B cell (primary cell): ENCODE results near the gene NAPB. TPM values are rescaled to one million over a fixed set of nuclear protein-coding genes. Genes with fewer than 3 reads are reported as not detected.

ENCODE experiments used
- ATAC-seq: fragments of 200-7000 bp; cut with Tn5 transposase; one replicate; pipeline ENCODE4 v1.10.0; 2021; ENCODE audit warnings: low read depth, mild to moderate bottlenecking, moderate number of reproducible peaks, moderate library complexity
- CTCF ChIA-PET: fragments of 350-600 bp; sonication (Branson Sonifier 250); formaldehyde crosslinking; loops from one replicate; lab custom pipeline; 2021; ENCODE audit warnings: antibody characterized with exemption, inconsistent platforms; lab: Charles Lee
- POLR2A ChIA-PET: fragments of 350-600 bp; sonication (Branson Sonifier 250); formaldehyde crosslinking; loops from one replicate; lab custom pipeline; 2021; ENCODE audit warnings: antibody characterized with exemption; lab: Charles Lee
- DNase-seq: peaks from one replicate; pipeline ENCODE4 v3.0.0; 2013
- H2AFZ ChIP-seq: 2 replicates; pipeline ENCODE4 v1.6.1; 2012; ENCODE audit warnings: mild to moderate bottlenecking, low read depth, low read length; ENCODE audit not compliant: insufficient read depth, poor library complexity, severe bottlenecking
- H3K27ac ChIP-seq, 2 donors: 1 replicate in 1 of 2; 2 replicates in 1 of 2; pipeline ENCODE4 v1.5.1; 2012 to 2013; ENCODE audit warnings: low read length in 2 of 2, mild to moderate bottlenecking in 2 of 2, moderate library complexity in 1 of 2
- H3K27me3 ChIP-seq, 4 experiments: fragments of 200-600 bp in 1 of 4; sonication (generic) in 1 of 4; replicated peaks in 1 of 4; 1 replicate in 2 of 4; 2 replicates in 2 of 4; pipeline versions ENCODE4 v1.6.1 to v1.7.0; 2013 to 2016; ENCODE audit warnings: low read length in 3 of 4, mild to moderate bottlenecking in 2 of 4, mixed read lengths in 1 of 4, moderate library complexity in 1 of 4; ENCODE audit not compliant: insufficient read depth in 4 of 4, control insufficient read depth in 3 of 4; ENCODE audit errors: control extremely low read depth in 1 of 4
- H3K36me3 ChIP-seq, 2 experiments: replicated peaks in 1 of 2; 1 replicate in 1 of 2; 2 replicates in 1 of 2; pipeline versions ENCODE4 v1.6.1 to v1.7.1; 2013; ENCODE audit warnings: low read length in 1 of 2; ENCODE audit not compliant: insufficient read depth in 2 of 2, control insufficient read depth in 1 of 2; ENCODE audit errors: control extremely low read depth in 1 of 2, extremely low read depth in 1 of 2
- H3K4me1 ChIP-seq, 2 donors: fragments of 200-600 bp in 1 of 2; sonication (generic) in 1 of 2; 1 replicate in 1 of 2; 2 replicates in 1 of 2; pipeline versions ENCODE4 v1.5.1 to v1.6.1; 2013 to 2017; ENCODE audit warnings: low read length in 2 of 2; ENCODE audit not compliant: control insufficient read depth in 2 of 2, insufficient read depth in 2 of 2
- H3K4me2 ChIP-seq: replicated peaks from 2 replicates; pipeline ENCODE3; 2012; ENCODE audit warnings: mild to moderate bottlenecking, low read depth, low read length; ENCODE audit not compliant: poor library complexity, severe bottlenecking
- H3K4me3 ChIP-seq, 5 experiments: fragments of 200-600 bp in 1 of 5; sonication (generic) in 1 of 5; 1 replicate in 3 of 5; 2 replicates in 2 of 5; pipeline versions ENCODE4 v1.5.1 to v1.7.0; 2011 to 2016; ENCODE audit warnings: low read length in 4 of 5, mild to moderate bottlenecking in 4 of 5, low read depth in 2 of 5, control low read depth in 1 of 5, moderate library complexity in 1 of 5; ENCODE audit not compliant: insufficient read depth in 1 of 5; ENCODE audit errors: control extremely low read depth in 1 of 5, extremely low read depth in 1 of 5
- H3K79me2 ChIP-seq: fragments of 200-600 bp; sonication (generic); one replicate; pipeline ENCODE4 v1.6.0; 2016; ENCODE audit warnings: low read length; ENCODE audit not compliant: control insufficient read depth, insufficient read depth
- H3K9ac ChIP-seq: fragments of 200-600 bp; sonication (generic); 2 replicates; pipeline ENCODE4 v1.6.1; 2017; ENCODE audit warnings: mild to moderate bottlenecking, low read length, moderate library complexity
- H3K9me3 ChIP-seq, 3 donors: one replicate each; pipeline versions ENCODE4 v1.6.1 to v1.7.1; 2013; ENCODE audit warnings: low read length in 2 of 3; ENCODE audit not compliant: control insufficient read depth in 2 of 3, insufficient read depth in 1 of 3; ENCODE audit errors: control extremely low read depth in 1 of 3
- H4K20me1 ChIP-seq: 2 replicates; pipeline ENCODE4 v1.6.0; 2012; ENCODE audit warnings: mild to moderate bottlenecking, low read length; ENCODE audit not compliant: insufficient read depth, control insufficient read depth, poor library complexity, severe bottlenecking
- H3K27ac Mint-ChIP-seq: one replicate; pipeline ENCODE4 v1.8.0; 2021; ENCODE audit warnings: mixed read lengths
- H3K27me3 Mint-ChIP-seq: one replicate; pipeline ENCODE4 v1.8.0; 2021; ENCODE audit warnings: mixed read lengths
- H3K4me1 Mint-ChIP-seq: one replicate; pipeline ENCODE4 v1.8.0; 2021; ENCODE audit warnings: mixed read lengths
- H3K4me3 Mint-ChIP-seq: one replicate; pipeline ENCODE4 v1.8.0; 2021; ENCODE audit warnings: mixed read lengths
- H3K9me3 Mint-ChIP-seq: one replicate; pipeline ENCODE4 v1.8.0; 2022; ENCODE audit warnings: mixed read lengths; ENCODE audit not compliant: insufficient read depth
- EZH2 ChIP-seq: IDR thresholded peaks from 2 replicates; pipeline ENCODE4 v1.6.1; 2012; ENCODE audit warnings: borderline replicate concordance, low read depth, mild to moderate bottlenecking, moderate library complexity, low read length; ENCODE audit not compliant: insufficient read depth, poor library complexity, severe bottlenecking
- WGBS: methylation state at CpG from one replicate; pipeline ENCODE4 v1.1.5; 2013; ENCODE audit warnings: missing lambda C conversion rate; ENCODE audit not compliant: insufficient coverage; 5-methylcytosine and 5-hydroxymethylcytosine counted together
- intact Hi-C: fragments of 100-400 bp; cut with micrococcal nuclease; formaldehyde crosslinking; loops from one replicate; pipeline ENCODE4 v1.10.0; 2022
- polyA plus RNA-seq: library from polyadenylated mRNA; depleted of rRNA; stranded (reverse); fragments of >200 nt; gene quantifications from 2 replicates; pipeline ENCODE4 v1.2.3, GENCODE V29; 2012
- total RNA-seq, 2 donors: library from RNA; stranded (reverse); fragments of 120-200 nt in 1 of 2; gene quantifications; 1 replicate in 1 of 2; 2 replicates in 1 of 2; pipeline versions ENCODE4 v1.2.3 to v1.2.4, GENCODE V29; 2013 to 2022
- TF ChIP-seq, protein P1 (sequence below): fragments of 200-600 bp; IDR thresholded peaks from one replicate; pipeline ENCODE4 v1.8.0; 2022; ENCODE audit warnings: antibody characterized with exemption, mild to moderate bottlenecking

Gene NAPB
- total and polyA plus RNA-seq, 2 donors (not counting 1 experiment from before 2014, with no cell fraction given), result 4.1 to 13.0 TPM

DNA sequence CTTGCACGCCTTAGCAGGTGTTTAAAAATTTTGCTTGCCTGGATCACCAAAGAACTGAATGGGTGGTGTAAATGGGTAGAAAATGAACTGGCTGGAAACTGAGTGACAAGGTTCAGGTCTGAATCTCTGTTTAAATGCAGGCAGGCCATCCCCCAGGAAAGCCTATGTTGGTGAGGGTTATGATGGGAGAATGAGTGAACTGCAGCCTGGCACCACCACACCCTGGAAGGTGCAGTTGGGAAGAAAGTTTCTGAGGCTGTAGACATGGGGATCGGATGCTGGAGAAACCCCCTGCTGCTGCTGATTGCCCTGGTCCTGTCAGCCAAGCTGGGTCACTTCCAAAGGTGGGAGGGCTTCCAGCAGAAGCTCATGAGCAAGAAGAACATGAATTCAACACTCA is 18.7 kb upstream of the NAPB start:
- no peak overlapping the region for H2AFZ ChIP-seq
- DNase-seq, result no peak
- H3K9ac ChIP-seq, result no peak overlapping the region
- Mint-ChIP-seq H3K9me3 (no peaks in the 10 kb centered on the region), H3K4me1 (no peaks in the 10 kb centered on the region), H3K27ac (no peak overlapping the region), H3K27me3 (peaks cover 15% of the 10 kb centered on the region), H3K4me3 (no peak overlapping the region)
- intact Hi-C loops, result loop anchor here (5.0 kb wide), 2 partner anchors 167 to 557 kb away; partner anchors contain the start of gene CST9
- H3K4me2 ChIP-seq, result no peak overlapping the region
- no peaks in the 10 kb centered on the region for H3K27me3 ChIP-seq
- WGBS, result 100% methylated on average over 2 of the region's 2 CpGs
- TF ChIP-seq, protein P1, sequence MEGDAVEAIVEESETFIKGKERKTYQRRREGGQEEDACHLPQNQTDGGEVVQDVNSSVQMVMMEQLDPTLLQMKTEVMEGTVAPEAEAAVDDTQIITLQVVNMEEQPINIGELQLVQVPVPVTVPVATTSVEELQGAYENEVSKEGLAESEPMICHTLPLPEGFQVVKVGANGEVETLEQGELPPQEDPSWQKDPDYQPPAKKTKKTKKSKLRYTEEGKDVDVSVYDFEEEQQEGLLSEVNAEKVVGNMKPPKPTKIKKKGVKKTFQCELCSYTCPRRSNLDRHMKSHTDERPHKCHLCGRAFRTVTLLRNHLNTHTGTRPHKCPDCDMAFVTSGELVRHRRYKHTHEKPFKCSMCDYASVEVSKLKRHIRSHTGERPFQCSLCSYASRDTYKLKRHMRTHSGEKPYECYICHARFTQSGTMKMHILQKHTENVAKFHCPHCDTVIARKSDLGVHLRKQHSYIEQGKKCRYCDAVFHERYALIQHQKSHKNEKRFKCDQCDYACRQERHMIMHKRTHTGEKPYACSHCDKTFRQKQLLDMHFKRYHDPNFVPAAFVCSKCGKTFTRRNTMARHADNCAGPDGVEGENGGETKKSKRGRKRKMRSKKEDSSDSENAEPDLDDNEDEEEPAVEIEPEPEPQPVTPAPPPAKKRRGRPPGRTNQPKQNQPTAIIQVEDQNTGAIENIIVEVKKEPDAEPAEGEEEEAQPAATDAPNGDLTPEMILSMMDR, result no peak
- TF ChIP-seq EZH2, result no peak
- ChIA-PET CTCF (interaction anchor here (2.2 kb wide), 1 partner anchor 90 kb away, joined by 8 read pairs; the partner anchor contains the start of gene NXT1), POLR2A (no interaction called here)
- no peaks in the 10 kb centered on the region for H3K9me3 ChIP-seq
- H3K4me3 ChIP-seq, result no peak overlapping the region
- no peaks in the 10 kb centered on the region for H3K36me3 ChIP-seq
- ATAC-seq, result no peak
- no peaks in the 10 kb centered on the region for H3K79me2 ChIP-seq
- H3K4me1 ChIP-seq, result no peaks in the 10 kb centered on the region
- no peak overlapping the region for H3K27ac ChIP-seq
- no peaks in the 10 kb centered on the region for H4K20me1 ChIP-seq

DNA sequence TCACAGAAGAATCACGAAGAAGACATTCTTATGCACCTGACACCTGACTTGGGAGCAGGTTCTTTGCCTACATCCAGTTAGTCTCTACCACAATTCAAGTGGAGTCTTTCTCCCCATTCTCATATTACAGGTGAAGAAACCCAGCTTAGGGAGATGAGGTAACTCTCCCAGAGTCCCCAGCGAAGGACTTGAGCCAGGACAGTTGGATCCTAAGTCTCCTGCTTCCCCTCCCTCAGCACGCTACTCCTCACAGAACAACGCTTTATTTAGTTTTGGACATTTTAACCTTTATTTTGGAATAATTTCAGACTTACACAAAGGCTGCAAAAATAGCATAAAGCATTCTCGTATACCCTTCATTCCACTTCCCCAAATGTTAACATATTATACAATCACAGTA is 17.4 kb upstream of the NAPB start:
- WGBS, result 90% methylated on average over 2 of the region's 5 CpGs
- H2AFZ ChIP-seq, result no peak overlapping the region
- no peak overlapping the region for H3K4me2 ChIP-seq
- H3K9me3 ChIP-seq, result no peaks in the 10 kb centered on the region
- H3K4me1 ChIP-seq, result no peaks in the 10 kb centered on the region
- H3K9ac ChIP-seq, result no peak overlapping the region
- H3K79me2 ChIP-seq, result no peaks in the 10 kb centered on the region
- no peaks in the 10 kb centered on the region for H3K36me3 ChIP-seq
- CTCF ChIA-PET, result no interaction called here
- no peak for ATAC-seq
- DNase-seq, result no peak
- no peaks in the 10 kb centered on the region for H3K4me1 Mint-ChIP-seq
- no peak overlapping the region for H3K4me3 ChIP-seq
- POLR2A ChIA-PET, result no interaction called here
- H3K4me3 Mint-ChIP-seq, result no peak overlapping the region
- intact Hi-C loops, result no loop called here
- peaks cover 18% of the 10 kb centered on the region for H3K27me3 Mint-ChIP-seq
- H3K27me3 ChIP-seq, result no peaks in the 10 kb centered on the region
- no peak overlapping the region for H3K27ac Mint-ChIP-seq
- H3K9me3 Mint-ChIP-seq, result no peaks in the 10 kb centered on the region
- TF ChIP-seq, protein P1, result no peak
- no peak for TF ChIP-seq EZH2
- H3K27ac ChIP-seq, result no peak overlapping the region
- no peaks in the 10 kb centered on the region for H4K20me1 ChIP-seq
